HG03378 (cell line): ENCODE measurements around the gene CFAP57.
"Not testable (repeated sequence)": the region's sequence is repeated elsewhere in the genome, so short reads cannot be mapped to it uniquely, and the experiment has no call there.

Experiments
- ATAC-seq: cut with Tn5 transposase; IDR thresholded peaks from one replicate; pipeline ENCODE4 v1.9.1; 2021; ENCODE audit warnings: mild to moderate bottlenecking, moderate library complexity; ENCODE audit not compliant: unreplicated experiment

CFAP57 gene

DNA sequence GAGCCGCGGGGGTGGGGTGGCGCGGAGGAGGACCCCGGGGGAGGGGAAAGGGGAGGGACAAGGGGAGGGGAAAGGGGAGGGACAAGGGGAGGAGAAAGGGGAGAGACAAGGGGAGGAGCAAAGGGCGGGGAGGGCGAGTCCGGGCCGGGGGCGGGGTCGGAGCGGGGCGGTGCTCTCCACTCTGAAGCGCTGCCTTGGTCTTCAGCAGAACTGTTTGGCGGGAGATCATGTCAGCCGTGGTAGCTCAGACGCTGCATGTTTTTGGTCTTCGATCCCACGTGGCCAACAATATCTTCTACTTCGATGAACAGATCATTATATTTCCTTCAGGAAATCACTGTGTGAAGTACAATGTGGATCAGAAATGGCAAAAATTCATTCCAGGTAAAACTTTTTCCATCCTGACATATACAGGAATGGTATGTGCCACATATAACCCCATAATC lies 420 bp downstream of the CFAP57 start:
- no peak for ATAC-seq

DNA sequence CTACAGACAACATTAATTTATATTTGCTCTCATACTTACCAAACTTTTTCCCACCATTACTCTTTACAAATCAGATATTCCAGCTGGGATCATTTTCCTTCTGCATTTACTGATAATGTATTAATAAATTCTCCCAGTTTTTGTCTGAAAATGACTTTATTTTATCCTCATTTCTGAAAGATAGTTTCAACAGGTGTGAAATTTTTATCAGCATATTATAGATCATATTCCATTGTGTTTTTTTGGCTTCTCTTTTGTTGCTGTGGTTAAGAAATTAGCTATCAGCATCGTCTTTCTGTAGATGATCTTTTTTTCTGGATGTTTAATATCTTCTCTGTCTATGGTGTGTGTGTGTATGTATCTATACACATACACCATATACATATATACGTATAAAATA lies 2.7 kb downstream of the CFAP57 start:
- no peak for ATAC-seq

DNA sequence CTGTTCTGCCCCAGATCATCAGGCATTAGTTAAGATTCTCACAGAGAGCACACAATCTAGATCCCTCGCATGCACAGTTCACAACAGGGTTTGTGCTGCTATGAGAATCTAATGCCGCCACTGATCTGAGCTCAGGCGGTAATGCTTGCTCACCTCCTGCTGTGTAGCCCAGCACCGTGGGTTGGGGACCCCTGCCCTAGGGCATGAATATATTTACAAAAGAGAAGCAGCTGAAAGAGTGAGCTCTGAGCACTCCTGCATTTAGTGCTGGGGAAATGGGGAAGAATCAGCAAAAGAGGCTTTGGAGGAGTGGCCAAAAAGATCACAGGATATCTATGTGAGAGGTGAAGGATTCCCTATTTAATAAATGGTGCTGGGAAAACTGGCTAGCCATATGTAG lies 5.6 kb downstream of the CFAP57 start:
- no peak for ATAC-seq

DNA sequence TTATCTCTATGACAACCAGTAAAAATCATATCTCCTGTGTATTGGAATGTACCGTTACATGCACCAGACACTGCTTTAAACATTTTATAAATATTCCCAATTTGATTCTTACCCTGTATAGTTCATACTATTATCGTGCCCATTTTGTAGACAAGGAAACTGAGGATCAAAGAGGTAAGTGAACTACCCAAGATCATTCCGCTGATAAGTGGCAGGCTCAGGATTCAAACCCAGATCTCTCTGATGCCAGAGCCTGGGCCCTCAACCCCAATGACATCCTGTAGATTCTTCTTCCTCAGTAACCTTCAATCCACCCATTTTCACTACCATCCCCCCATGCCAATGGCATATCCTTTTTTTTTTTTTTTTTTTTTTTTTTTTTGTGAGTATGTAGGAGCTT lies 12.3 kb downstream of the CFAP57 start:
- ATAC-seq, result no peak

GRCh38 chr1:43184995-43185394 lies 12.9 kb downstream of the CFAP57 start:
- ATAC-seq, result no peak

GRCh38 chr1:43188106-43188505 lies 16.0 kb downstream of the CFAP57 start:
- no peak for ATAC-seq

GRCh38 chr1:43194509-43194908 lies 22.4 kb downstream of the CFAP57 start:
- ATAC-seq, result no peak

DNA sequence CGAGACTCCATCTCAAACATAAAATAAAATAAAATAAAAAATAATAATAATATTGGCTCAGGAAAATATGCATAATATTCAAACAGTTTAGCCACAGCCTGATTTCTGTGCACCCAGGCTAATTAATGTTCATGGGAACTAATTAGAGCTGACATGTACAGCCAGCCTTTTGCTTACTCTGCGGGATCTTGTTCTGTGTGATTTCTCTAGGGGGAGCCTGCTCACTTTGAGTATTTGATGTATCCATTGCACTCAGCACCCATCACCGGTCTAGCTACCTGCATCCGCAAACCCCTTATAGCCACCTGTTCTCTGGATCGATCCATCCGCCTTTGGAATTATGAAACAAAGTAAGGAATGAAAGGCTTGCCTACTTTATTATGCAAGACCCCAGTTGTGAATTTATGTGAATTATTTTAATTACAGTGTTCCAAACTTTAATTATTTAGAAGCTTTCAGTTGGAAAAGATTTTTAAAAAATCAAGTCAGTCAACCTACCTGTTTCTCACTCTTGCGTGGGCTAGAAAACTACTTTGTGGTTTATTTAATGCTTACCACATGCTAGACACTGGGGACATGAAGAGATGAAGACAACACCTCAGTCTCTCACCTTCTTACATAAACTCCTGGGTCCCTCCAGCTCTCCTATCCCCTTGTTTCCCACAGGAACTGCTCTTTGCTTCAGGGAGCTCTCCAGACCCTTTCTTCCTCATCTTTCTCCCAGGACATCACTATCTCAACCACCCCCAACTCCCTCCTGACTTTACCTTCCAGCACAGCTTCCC lies 25.4 kb downstream of the CFAP57 start:
- ATAC-seq, result no peak

DNA sequence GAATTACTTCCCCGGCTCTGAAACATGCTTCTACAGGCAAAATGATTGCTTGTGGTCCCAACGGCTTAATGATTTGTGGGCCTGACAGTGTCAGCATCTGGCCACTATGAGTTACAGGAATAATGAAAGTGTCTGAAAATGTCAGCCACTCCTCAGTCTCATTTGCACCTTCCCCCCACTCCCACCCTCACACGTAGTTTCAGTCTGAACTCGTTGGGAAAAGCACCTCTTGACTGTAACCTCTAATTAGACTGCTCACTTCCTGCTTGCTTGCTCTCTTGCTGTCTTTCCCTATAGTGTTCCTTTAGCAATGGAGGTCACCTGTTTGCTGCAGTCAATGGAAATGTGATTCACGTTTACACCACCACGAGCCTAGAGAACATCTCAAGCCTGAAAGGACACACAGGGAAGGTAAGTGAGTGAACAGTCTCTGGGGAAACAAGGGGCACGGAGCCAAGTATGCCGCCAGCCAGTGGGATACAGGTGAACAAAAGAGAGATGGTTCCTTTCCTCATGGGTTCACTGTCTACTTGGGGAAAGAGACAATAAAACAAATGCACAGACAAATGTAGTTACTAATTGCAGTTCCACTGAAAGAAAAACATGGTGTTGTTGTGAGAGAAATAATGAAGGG lies 27.1 kb downstream of the CFAP57 start:
- ATAC-seq, result peak; percentile 51

DNA sequence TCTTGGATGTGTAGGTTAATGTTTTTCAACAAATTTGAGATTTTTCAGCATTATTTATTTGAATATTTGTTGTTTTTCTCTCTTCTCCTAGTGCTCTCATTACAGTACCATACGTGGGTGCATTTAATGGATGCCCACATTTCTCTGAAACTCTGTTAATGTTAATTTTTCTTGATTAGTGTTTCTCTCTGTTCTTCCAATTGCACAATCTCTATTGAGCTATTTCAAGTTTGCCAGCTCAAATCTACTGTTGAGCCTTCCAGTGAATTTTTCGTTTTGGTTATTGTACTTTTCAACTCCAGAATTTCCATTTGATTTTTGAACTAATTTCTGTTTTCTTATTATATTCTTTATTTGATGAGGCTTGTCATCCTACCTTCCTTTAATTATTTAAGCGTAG lies 31.7 kb downstream of the CFAP57 start:
- no peak for ATAC-seq

GRCh38 chr1:43204394-43204793 lies 32.3 kb downstream of the CFAP57 start:
- no peak for ATAC-seq

GRCh38 chr1:43205671-43206070 lies 33.5 kb downstream of the CFAP57 start:
- no peak for ATAC-seq

DNA sequence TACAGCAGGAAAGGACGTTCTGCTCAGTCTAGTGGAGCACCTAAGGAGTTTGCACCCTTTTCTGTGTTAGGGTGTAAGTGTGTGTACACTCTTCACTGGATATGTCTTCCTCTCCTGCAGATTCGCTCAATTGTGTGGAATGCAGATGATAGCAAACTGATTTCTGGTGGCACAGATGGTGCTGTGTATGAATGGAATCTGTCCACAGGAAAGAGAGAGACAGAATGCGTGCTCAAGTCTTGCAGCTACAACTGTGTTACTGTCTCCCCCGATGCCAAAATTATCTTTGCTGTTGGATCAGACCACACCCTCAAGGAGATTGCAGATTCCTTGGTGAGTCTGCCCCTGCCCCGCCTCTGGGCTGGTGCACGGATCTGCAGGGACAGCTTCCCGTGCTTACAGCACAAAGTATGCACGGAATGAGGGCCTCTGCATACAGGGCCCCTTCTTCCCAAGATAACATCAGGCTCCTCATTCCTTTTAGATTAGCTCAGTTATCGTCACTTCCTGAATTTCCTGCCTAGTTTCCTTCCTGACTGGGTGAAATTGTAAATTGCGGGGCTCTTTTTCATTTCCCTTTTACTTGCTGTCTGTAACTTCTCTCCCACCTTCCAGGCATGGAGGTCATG lies 34.6 kb downstream of the CFAP57 start:
- no peak for ATAC-seq

DNA sequence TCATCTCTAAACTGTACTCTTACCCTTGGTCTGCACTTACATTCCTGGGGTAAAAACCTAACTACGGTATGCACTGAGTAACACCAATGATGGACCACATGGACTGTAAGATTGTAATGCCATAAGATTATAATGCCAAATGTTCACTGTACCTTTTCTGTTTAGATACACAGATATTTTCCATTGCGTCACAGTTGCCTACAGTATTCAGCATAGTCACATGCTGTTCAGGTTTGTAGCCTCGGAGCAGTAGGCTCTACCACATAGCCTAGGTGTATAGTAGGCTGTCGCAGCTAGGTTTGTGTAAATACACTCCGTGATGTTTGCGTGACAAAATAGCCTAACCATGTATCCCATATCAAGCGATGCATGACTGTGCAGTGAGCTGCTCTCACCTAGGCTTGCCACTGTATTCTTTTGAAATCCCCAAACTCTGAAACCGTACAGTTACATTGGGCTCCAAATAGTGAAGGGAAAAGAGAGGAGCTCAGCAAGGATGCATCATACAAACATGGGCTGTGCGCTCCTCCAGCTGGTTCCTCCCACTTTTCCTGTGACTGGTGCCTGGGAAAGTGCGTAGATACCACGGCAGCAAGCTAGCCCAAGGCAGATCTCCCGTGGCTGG lies 35.2 kb downstream of the CFAP57 start:
- no peak for ATAC-seq

DNA sequence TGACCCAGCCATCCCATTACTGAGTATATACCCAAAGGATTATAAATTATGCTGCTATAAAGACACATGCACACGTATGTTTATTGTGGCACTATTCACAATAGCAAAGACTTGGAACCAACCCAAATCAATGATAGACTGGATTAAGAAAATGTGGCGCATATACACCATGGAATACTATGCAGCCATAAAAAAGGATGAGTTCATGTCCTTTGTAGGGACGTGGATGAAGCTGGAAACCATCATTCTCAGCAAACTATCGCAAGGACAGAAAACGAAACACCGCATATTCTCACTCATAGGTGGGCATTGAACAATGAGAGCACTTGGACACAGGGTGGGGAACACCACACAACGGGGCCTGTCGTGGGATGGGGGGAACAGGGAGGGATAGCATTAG lies 36.1 kb downstream of the CFAP57 start:
- ATAC-seq, result not testable (repeated sequence)

GRCh38 chr1:43214501-43215444 lies 42.6 kb downstream of the CFAP57 start:
- no peak for ATAC-seq

DNA sequence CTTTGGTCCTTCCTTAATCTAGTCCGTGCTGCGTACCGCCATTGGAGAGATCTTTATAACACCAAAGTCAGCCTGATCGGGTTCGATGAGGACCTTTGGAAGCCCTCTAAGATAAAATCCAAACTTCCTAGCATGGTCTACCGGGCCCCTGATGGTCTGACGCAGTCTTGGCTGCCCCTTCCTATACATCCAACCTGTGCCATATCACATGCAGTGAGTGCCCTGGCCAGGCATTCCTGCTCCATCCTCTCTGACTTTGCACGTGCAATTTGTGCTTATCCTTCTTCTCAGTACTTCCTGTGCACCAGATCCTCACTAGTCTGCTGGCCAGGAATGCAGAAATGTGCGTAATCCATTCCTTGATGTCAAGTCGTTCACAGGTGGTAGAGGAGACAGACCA lies 45.6 kb downstream of the CFAP57 start:
- ATAC-seq, result no peak

DNA sequence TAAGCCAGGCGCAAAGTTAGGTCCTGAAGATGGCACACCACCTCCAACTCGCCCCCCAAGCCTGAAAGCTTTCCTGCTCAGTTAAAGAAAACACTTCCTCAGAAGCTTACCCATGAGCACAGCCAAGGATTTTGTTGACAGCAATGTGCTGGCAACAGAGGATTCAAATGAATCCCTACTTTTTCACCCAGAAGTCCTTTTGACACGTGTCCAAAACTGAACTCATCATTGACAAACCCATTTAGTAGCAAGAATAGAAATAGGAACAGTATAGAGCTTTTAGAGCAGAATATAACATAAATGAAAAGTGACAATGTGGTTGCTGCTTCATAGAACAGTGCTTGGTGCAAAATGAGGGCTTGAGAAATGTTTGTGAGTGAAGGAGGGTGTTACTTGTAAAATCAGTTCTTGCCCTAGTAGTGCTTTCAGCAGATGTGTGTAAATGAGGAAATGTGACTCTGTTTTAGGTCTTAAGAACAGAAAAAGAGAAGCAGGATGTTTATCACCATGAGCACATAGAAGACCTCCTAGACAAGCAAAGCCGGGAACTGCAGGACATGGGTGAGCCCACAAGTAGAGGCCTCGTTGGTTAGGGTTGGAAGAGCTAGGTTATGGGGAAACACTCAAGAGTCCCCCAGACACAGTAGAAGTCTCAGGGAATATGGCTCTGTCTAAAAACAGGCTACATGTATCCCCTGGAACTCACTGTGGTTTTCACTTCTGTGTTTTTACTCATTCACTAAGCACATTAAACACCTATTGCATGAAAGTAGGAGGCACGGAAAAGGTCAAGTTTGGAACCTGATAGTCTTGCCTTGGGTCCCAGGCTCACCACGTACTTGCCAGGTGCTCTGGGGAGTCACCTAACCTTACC lies 49.0 kb downstream of the CFAP57 start:
- peak; percentile 70 for ATAC-seq

- ATAC-seq, result no peak
These were observed 49.7 kb downstream of the CFAP57 start for GRCh38 chr1:43221797-43222196.

- no peak for ATAC-seq
These were observed 50.7 kb downstream of the CFAP57 start for GRCh38 chr1:43222879-43223278.
